Neural cell (in vitro differentiated cells): ENCODE data around the gene BMPR1A. TPM values are rescaled to one million over a fixed set of nuclear protein-coding genes. Genes with fewer than 3 reads are reported as not detected.

Source experiments
- H2AFZ ChIP-seq: fragments of 200-600, 300-800 bp; sonication (generic), shearing (Covaris generic); 2 replicates; pipeline ENCODE4 v1.6.0; 2014; ENCODE audit warnings: low read depth, mild to moderate bottlenecking, antibody characterized with exemption, low read length, moderate library complexity
- H3F3A ChIP-seq: fragments of 200-600 bp; shearing (Covaris generic); 2 replicates; pipeline ENCODE4 v1.6.1; 2016; ENCODE audit warnings: mild to moderate bottlenecking, moderate library complexity, mixed read lengths, antibody characterized with exemption, low read length; ENCODE audit not compliant: insufficient read depth, poor library complexity, severe bottlenecking
- H3K27ac ChIP-seq: fragments of 200-600, 300-800 bp; sonication (generic), shearing (Covaris generic); 2 replicates; pipeline ENCODE4 v1.5.1; 2014; ENCODE audit warnings: mild to moderate bottlenecking, low read length, moderate library complexity
- H3K27me3 ChIP-seq: fragments of 300-800, 200-600 bp; sonication (generic), shearing (Covaris generic); 2 replicates; pipeline ENCODE4 v1.6.0; 2014; ENCODE audit warnings: mild to moderate bottlenecking, low read depth, low read length, moderate library complexity; ENCODE audit not compliant: insufficient read depth
- H3K36me3 ChIP-seq: fragments of 300-800, 200-600 bp; sonication (generic), shearing (Covaris generic); 2 replicates; pipeline ENCODE4 v1.5.1; 2014; ENCODE audit warnings: mild to moderate bottlenecking, antibody characterized with exemption, low read length, moderate library complexity; ENCODE audit not compliant: insufficient read depth
- H3K4me2 ChIP-seq: fragments of 300-800, 200-600 bp; sonication (generic), shearing (Covaris generic); 2 replicates; pipeline ENCODE4 v1.6.0; 2014; ENCODE audit warnings: mild to moderate bottlenecking, low read length
- H3K4me3 ChIP-seq: fragments of 300-800, 200-600 bp; sonication (generic), shearing (Covaris generic); 2 replicates; pipeline ENCODE4 v1.5.1; 2014; ENCODE audit warnings: mild to moderate bottlenecking, low read length, moderate library complexity
- H3K79me2 ChIP-seq: fragments of 200-600 bp; shearing (Covaris generic); replicated peaks from 2 replicates; pipeline ENCODE4 v1.6.0; 2014; ENCODE audit warnings: mild to moderate bottlenecking, low read length, moderate library complexity; ENCODE audit not compliant: insufficient read depth
- H3K9ac ChIP-seq: fragments of 300-800, 200-600 bp; sonication (generic), shearing (Covaris generic); 2 replicates; pipeline ENCODE4 v1.6.1; 2016; ENCODE audit warnings: mild to moderate bottlenecking, low read length, mixed read lengths
- H3K9me2 ChIP-seq: fragments of 200-600 bp; shearing (Covaris generic); 2 replicates; pipeline ENCODE4 v1.6.1; 2016; ENCODE audit warnings: mild to moderate bottlenecking, low read length, mixed read lengths; ENCODE audit not compliant: insufficient read depth
- H3K9me3 ChIP-seq: fragments of 200-600, 300-800 bp; sonication (generic), shearing (Covaris generic); 2 replicates; pipeline ENCODE4 v1.6.1; 2016; ENCODE audit warnings: mild to moderate bottlenecking, mixed run types, low read length, moderate library complexity, mixed read lengths
- H4K20me1 ChIP-seq: fragments of 200-600 bp; shearing (Covaris generic); 2 replicates; pipeline ENCODE4 v1.6.1; 2016; ENCODE audit warnings: mild to moderate bottlenecking, mixed run types; ENCODE audit not compliant: insufficient read depth
- EP300 ChIP-seq: fragments of 450-650 bp; conservative IDR thresholded peaks from 2 replicates; pipeline ENCODE4 v1.6.1; 2014; ENCODE audit warnings: antibody characterized with exemption, mild to moderate bottlenecking, moderate library complexity; ENCODE audit not compliant: poor library complexity, severe bottlenecking
- EZH2 ChIP-seq: fragments of 200-600, 300-800 bp; shearing (Covaris generic), sonication (generic); IDR thresholded peaks from 2 replicates; pipeline ENCODE4 v1.6.1; 2014; ENCODE audit warnings: antibody characterized with exemption, low read length, borderline replicate concordance, mild to moderate bottlenecking; ENCODE audit not compliant: insufficient read depth, poor library complexity, severe bottlenecking
- MXI1 ChIP-seq: fragments of 450-650 bp; conservative IDR thresholded peaks from 2 replicates; pipeline ENCODE4 v1.6.1; 2014; ENCODE audit warnings: antibody characterized with exemption, mild to moderate bottlenecking; ENCODE audit not compliant: poor library complexity, severe bottlenecking
- POLR2AphosphoS5 ChIP-seq: IDR thresholded peaks from 2 replicates; pipeline ENCODE4 v1.6.1; 2012
- RAD21 ChIP-seq: fragments of 450-650 bp; conservative IDR thresholded peaks from 2 replicates; pipeline ENCODE4 v1.6.1; 2014; ENCODE audit warnings: antibody characterized with exemption, mild to moderate bottlenecking, moderate library complexity
- SMC3 ChIP-seq: fragments of 450-650 bp; conservative IDR thresholded peaks from 2 replicates; pipeline ENCODE4 v1.6.1; 2014; ENCODE audit warnings: antibody characterized with exemption, mild to moderate bottlenecking, moderate library complexity; ENCODE audit not compliant: poor library complexity
- TAF1 ChIP-seq: IDR thresholded peaks from 2 replicates; pipeline ENCODE4 v1.6.1; 2012; ENCODE audit warnings: low read depth
- polyA plus RNA-seq: library from polyadenylated mRNA; depleted of rRNA; stranded (reverse); fragments of >200 nt; gene quantifications from 2 replicates; pipeline ENCODE4 v1.2.3, GENCODE V29; 2014
- TF ChIP-seq, protein P1 (sequence below): fragments of 450-650 bp; IDR thresholded peaks from 2 replicates; pipeline ENCODE4 v1.5.1; 2014; ENCODE audit warnings: antibody characterized with exemption, mild to moderate bottlenecking, moderate library complexity; ENCODE audit not compliant: poor library complexity, severe bottlenecking
- TF ChIP-seq, protein P2 (sequence below): IDR thresholded peaks from 2 replicates; pipeline ENCODE4 v1.6.1; 2012; ENCODE audit warnings: borderline replicate concordance

Gene BMPR1A
- polyA plus RNA-seq, 1 donor from 2014 or later, result 29.9 TPM

- H3K27ac ChIP-seq, result no peak overlapping the region
- H3K9me2 ChIP-seq, result no peaks in the 10 kb centered on the region
- H3K4me3 ChIP-seq, result no peak overlapping the region
- H3K36me3 ChIP-seq, result no peaks in the 10 kb centered on the region
- no peaks in the 10 kb centered on the region for H3F3A ChIP-seq
- H3K9me3 ChIP-seq, result no peaks in the 10 kb centered on the region
- no peak overlapping the region for H3K9ac ChIP-seq
- no peak overlapping the region for H2AFZ ChIP-seq
- H3K79me2 ChIP-seq, result no peaks in the 10 kb centered on the region
- TF ChIP-seq, protein P1, sequence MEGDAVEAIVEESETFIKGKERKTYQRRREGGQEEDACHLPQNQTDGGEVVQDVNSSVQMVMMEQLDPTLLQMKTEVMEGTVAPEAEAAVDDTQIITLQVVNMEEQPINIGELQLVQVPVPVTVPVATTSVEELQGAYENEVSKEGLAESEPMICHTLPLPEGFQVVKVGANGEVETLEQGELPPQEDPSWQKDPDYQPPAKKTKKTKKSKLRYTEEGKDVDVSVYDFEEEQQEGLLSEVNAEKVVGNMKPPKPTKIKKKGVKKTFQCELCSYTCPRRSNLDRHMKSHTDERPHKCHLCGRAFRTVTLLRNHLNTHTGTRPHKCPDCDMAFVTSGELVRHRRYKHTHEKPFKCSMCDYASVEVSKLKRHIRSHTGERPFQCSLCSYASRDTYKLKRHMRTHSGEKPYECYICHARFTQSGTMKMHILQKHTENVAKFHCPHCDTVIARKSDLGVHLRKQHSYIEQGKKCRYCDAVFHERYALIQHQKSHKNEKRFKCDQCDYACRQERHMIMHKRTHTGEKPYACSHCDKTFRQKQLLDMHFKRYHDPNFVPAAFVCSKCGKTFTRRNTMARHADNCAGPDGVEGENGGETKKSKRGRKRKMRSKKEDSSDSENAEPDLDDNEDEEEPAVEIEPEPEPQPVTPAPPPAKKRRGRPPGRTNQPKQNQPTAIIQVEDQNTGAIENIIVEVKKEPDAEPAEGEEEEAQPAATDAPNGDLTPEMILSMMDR, result no peak
- TF ChIP-seq RAD21 (no peak), MXI1 (no peak), TAF1 (no peak), EZH2 (no peak), SMC3 (no peak), POLR2AphosphoS5 (no peak), EP300 (no peak)
- TF ChIP-seq, protein P2, sequence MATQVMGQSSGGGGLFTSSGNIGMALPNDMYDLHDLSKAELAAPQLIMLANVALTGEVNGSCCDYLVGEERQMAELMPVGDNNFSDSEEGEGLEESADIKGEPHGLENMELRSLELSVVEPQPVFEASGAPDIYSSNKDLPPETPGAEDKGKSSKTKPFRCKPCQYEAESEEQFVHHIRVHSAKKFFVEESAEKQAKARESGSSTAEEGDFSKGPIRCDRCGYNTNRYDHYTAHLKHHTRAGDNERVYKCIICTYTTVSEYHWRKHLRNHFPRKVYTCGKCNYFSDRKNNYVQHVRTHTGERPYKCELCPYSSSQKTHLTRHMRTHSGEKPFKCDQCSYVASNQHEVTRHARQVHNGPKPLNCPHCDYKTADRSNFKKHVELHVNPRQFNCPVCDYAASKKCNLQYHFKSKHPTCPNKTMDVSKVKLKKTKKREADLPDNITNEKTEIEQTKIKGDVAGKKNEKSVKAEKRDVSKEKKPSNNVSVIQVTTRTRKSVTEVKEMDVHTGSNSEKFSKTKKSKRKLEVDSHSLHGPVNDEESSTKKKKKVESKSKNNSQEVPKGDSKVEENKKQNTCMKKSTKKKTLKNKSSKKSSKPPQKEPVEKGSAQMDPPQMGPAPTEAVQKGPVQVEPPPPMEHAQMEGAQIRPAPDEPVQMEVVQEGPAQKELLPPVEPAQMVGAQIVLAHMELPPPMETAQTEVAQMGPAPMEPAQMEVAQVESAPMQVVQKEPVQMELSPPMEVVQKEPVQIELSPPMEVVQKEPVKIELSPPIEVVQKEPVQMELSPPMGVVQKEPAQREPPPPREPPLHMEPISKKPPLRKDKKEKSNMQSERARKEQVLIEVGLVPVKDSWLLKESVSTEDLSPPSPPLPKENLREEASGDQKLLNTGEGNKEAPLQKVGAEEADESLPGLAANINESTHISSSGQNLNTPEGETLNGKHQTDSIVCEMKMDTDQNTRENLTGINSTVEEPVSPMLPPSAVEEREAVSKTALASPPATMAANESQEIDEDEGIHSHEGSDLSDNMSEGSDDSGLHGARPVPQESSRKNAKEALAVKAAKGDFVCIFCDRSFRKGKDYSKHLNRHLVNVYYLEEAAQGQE, result no peak
- no peaks in the 10 kb centered on the region for H3K27me3 ChIP-seq
- H4K20me1 ChIP-seq, result no peaks in the 10 kb centered on the region
- H3K4me2 ChIP-seq, result no peak overlapping the region
Measured at GRCh38 chr10:86858011-86858410, 101.6 kb downstream of the BMPR1A start.

- Histone ChIP-seq H3K9ac (no peak overlapping the region), H3F3A (no peaks in the 10 kb centered on the region), H3K4me2 (no peak overlapping the region), H3K4me3 (no peak overlapping the region), H3K27me3 (no peaks in the 10 kb centered on the region), H2AFZ (no peak overlapping the region), H3K9me2 (no peaks in the 10 kb centered on the region), H4K20me1 (no peaks in the 10 kb centered on the region), H3K79me2 (no peaks in the 10 kb centered on the region), H3K9me3 (no peaks in the 10 kb centered on the region), H3K27ac (no peak overlapping the region), H3K36me3 (no peaks in the 10 kb centered on the region)
- TF ChIP-seq SMC3, result no peak
- TF ChIP-seq, protein P2, result no peak
- TF ChIP-seq MXI1, result no peak
- no peak for TF ChIP-seq EZH2
- TF ChIP-seq POLR2AphosphoS5, result no peak
- TF ChIP-seq EP300, result no peak
- TF ChIP-seq RAD21, result no peak
- no peak for TF ChIP-seq TAF1
- TF ChIP-seq, protein P1, result no peak
Measured at GRCh38 chr10:86861351-86861750, 104.9 kb downstream of the BMPR1A start.
